ENCODE data around the gene ARMC6. TPM values are rescaled to one million over a fixed set of nuclear protein-coding genes. Genes with fewer than 3 reads are reported as not detected.

ARMC6 gene
- total RNA-seq, 4 donors from 2014 or later: 16.2 to 25.8 (median 20.4) TPM

DNA sequence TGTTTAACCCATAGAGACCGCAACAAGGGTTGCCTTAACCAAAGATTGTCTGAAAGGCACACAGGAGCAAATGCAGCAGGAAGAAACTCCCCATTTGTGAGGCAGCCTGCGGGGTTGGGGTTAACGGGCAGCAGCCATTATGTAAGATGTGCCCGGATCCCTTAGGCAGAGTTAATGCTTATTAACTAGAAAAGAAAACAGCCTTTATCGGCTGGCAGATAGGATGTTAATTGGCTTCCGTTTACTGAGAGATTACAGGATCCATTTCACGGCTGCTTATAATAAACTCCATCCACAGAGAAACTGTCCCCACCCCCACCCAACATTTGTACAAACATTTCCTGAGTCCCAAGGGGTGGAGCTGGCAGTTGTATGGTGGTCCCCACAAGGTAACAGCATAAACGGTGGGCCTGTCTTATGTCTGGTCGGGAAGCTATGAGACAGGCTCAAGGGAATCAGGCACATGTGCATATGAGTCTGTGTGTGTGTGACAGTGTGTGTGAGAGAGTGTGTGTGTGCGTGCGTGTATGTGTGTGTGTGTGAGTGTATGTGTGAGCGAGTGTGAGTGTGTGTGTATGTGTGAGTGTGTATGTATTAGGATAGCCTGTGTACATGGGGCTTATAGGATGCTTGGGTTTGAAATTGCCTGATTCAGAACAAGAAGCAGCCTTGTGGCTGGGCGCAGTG, 40.9 kb downstream of the ARMC6 start:
- intact Hi-C loops (cut with DNase I): no loop called here
- TF ChIP-seq POLR2A (IDR thresholded peaks at IDR 0.05; ENCODE audit: low read depth) (no peak), EP300 (IDR thresholded peaks at IDR 0.05) (no peak), POLR2AphosphoS5 (IDR thresholded peaks at IDR 0.05) (no peak)
- TF ChIP-seq, protein P1, sequence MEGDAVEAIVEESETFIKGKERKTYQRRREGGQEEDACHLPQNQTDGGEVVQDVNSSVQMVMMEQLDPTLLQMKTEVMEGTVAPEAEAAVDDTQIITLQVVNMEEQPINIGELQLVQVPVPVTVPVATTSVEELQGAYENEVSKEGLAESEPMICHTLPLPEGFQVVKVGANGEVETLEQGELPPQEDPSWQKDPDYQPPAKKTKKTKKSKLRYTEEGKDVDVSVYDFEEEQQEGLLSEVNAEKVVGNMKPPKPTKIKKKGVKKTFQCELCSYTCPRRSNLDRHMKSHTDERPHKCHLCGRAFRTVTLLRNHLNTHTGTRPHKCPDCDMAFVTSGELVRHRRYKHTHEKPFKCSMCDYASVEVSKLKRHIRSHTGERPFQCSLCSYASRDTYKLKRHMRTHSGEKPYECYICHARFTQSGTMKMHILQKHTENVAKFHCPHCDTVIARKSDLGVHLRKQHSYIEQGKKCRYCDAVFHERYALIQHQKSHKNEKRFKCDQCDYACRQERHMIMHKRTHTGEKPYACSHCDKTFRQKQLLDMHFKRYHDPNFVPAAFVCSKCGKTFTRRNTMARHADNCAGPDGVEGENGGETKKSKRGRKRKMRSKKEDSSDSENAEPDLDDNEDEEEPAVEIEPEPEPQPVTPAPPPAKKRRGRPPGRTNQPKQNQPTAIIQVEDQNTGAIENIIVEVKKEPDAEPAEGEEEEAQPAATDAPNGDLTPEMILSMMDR (IDR thresholded peaks at IDR 0.05): no peak
- Histone ChIP-seq H3K36me3 (peaks cover 0 to 26% (median 7%) of the 10 kb centered on the region in 4 donors), H3K4me3 (no peak overlapping the region), H3K9me3 (no peaks in the 10 kb centered on the region), H3K4me1 (peaks cover 3 to 5% (median 3%) of the 10 kb centered on the region in 4 donors), H3K27ac (replicated peaks in 1 of 4) (no peak overlapping the region), H3K27me3 (no peaks in the 10 kb centered on the region)
- WGBS: 78% methylated on average over 13 of the region's 13 CpGs
- no peak for DNase-seq (ENCODE audit: extremely low spot score)

DNA sequence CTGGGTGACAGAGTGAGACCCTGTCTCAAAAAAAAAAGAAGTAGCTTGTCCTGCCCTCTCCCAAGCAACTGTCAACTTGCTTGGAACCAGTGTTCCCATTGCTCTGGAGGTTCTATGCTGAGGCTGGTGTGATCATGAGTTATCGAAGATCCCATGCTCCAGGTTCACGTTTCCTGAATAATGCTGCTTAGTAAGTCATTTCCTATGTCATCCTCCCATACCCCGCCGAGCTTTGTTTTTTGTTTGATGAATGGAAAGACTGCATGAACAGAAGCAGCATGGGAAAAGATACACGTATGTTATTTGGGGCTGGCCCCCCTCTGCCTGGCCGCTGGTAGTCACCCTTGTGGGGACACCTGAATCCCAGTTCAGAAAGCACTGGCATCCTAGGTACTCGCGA, 41.7 kb downstream of the ARMC6 start:
- Histone ChIP-seq H3K27ac (replicated peaks in 1 of 4) (no peak overlapping the region), H3K4me1 (no peaks in the 10 kb centered on the region), H3K9me3 (no peaks in the 10 kb centered on the region), H3K36me3 (peaks cover 0 to 33% (median 7%) of the 10 kb centered on the region in 4 donors), H3K27me3 (no peaks in the 10 kb centered on the region), H3K4me3 (no peak overlapping the region)
- WGBS: 96% methylated on average over 7 of the region's 8 CpGs
- intact Hi-C loops (cut with DNase I): no loop called here
- DNase-seq (ENCODE audit: extremely low spot score): no peak
- no peak for TF ChIP-seq POLR2A (IDR thresholded peaks at IDR 0.05; ENCODE audit: low read depth)
- no peak for TF ChIP-seq EP300 (IDR thresholded peaks at IDR 0.05)
- no peak for TF ChIP-seq POLR2AphosphoS5 (IDR thresholded peaks at IDR 0.05)
- TF ChIP-seq, protein P1 (IDR thresholded peaks at IDR 0.05): no peak

DNA sequence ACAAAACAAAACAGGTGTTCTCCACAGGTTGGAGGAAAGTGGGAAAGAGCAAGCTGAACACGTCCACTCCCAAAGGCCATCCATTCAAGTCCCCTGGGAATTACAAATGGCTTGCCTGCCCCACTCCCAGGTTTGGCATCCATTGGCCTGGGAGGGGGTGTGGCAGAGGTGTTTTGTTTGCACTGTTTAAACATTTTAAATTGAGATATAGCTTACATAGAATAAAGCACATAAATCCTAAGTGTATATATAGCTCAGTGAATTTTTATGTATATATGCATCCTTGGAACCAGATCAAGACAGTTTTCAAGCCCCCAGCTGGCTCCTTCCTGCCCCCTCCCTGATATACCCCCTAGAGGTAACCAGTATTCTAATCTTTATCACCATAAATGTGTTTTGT, 43.1 kb downstream of the ARMC6 start:
- TF ChIP-seq POLR2A (IDR thresholded peaks at IDR 0.05; ENCODE audit: low read depth): no peak
- no peak for TF ChIP-seq POLR2AphosphoS5 (IDR thresholded peaks at IDR 0.05)
- TF ChIP-seq EP300 (IDR thresholded peaks at IDR 0.05): no peak
- TF ChIP-seq, protein P1 (IDR thresholded peaks at IDR 0.05): no peak
- H3K27ac ChIP-seq (replicated peaks in 1 of 4): no peak overlapping the region
- no peaks in the 10 kb centered on the region for H3K27me3 ChIP-seq
- WGBS: 70% methylated on average over 1 of the region's 1 CpG
- H3K36me3 ChIP-seq: peaks cover 0 to 33% (median 7%) of the 10 kb centered on the region in 4 donors
- no peaks in the 10 kb centered on the region for H3K9me3 ChIP-seq
- H3K4me1 ChIP-seq: no peaks in the 10 kb centered on the region
- intact Hi-C loops (cut with DNase I): no loop called here
- no peak for DNase-seq (ENCODE audit: extremely low spot score)
- H3K4me3 ChIP-seq: no peak overlapping the region

DNA sequence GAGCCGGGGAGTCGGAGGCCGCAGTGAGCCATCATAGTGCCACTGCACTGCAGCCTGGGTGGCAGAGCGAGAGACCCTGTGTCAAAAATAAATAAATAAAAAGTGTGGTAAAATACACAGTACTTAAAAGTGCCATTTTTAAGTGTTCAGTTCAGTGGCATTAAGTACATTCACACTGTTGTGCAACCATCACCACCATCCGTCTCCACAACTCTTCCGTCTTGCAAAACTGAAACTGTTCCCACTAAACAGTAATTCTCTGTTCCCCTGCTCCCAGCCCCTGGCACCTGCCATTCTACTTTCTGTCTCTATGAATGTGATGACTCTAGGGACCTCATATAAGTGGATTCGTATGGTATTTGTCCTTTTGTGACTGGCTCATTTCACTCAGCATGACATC, 43.7 kb downstream of the ARMC6 start:
- peaks cover 0 to 33% (median 7%) of the 10 kb centered on the region in 4 donors for H3K36me3 ChIP-seq
- no peak for DNase-seq (ENCODE audit: extremely low spot score)
- no peak overlapping the region for H3K27ac ChIP-seq (replicated peaks in 1 of 4)
- H3K4me3 ChIP-seq: no peak overlapping the region
- no peaks in the 10 kb centered on the region for H3K9me3 ChIP-seq
- TF ChIP-seq EP300 (IDR thresholded peaks at IDR 0.05): no peak
- TF ChIP-seq POLR2A (IDR thresholded peaks at IDR 0.05; ENCODE audit: low read depth): no peak
- TF ChIP-seq POLR2AphosphoS5 (IDR thresholded peaks at IDR 0.05): no peak
- TF ChIP-seq, protein P1 (IDR thresholded peaks at IDR 0.05): no peak
- 91% methylated on average over 7 of the region's 7 CpGs for WGBS
- H3K4me1 ChIP-seq: no peaks in the 10 kb centered on the region
- intact Hi-C loops (cut with DNase I): no loop called here
- no peaks in the 10 kb centered on the region for H3K27me3 ChIP-seq
